ENCODE measurements around the gene RDH12.

- TF ChIP-seq, protein P1, sequence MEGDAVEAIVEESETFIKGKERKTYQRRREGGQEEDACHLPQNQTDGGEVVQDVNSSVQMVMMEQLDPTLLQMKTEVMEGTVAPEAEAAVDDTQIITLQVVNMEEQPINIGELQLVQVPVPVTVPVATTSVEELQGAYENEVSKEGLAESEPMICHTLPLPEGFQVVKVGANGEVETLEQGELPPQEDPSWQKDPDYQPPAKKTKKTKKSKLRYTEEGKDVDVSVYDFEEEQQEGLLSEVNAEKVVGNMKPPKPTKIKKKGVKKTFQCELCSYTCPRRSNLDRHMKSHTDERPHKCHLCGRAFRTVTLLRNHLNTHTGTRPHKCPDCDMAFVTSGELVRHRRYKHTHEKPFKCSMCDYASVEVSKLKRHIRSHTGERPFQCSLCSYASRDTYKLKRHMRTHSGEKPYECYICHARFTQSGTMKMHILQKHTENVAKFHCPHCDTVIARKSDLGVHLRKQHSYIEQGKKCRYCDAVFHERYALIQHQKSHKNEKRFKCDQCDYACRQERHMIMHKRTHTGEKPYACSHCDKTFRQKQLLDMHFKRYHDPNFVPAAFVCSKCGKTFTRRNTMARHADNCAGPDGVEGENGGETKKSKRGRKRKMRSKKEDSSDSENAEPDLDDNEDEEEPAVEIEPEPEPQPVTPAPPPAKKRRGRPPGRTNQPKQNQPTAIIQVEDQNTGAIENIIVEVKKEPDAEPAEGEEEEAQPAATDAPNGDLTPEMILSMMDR (IDR thresholded peaks at IDR 0.05) = no peak
- no peak for TF ChIP-seq EZH2 (IDR thresholded peaks at IDR 0.05)
- TF ChIP-seq EZH2phosphoT487 (IDR thresholded peaks at IDR 0.05) = no peak
Measured at GRCh38 chr14:67727361-67727760, 25.7 kb downstream of the RDH12 start.

Measured in neural progenitor cell (in vitro differentiated cells).